GM12878 (cell line): ENCODE results near the gene MEOX1. TPM values are rescaled to one million over a fixed set of nuclear protein-coding genes. Genes with fewer than 3 reads are reported as not detected.

Experiments
- ATAC-seq: fragments of 200-7000 bp; cut with Tn5 transposase; 3 replicates; pipeline ENCODE4 v1.9.1; 2020; ENCODE audit warnings: mild to moderate bottlenecking, moderate library complexity
- BruUV-seq: library from RNA; stranded (reverse); fragments of 400-500 nt; replicated peaks from 2 replicates; lab custom pipeline; 2021; lab: Mats Ljungman, UMichigan
- CTCF ChIA-PET: fragments of 300-600 bp; sonication (Branson Sonifier 250); formaldehyde crosslinking; extraction: SDS; loops from one replicate; lab custom pipeline; 2021; ENCODE audit warnings: inconsistent platforms; lab: Yijun Ruan, JAX
- POLR2A ChIA-PET: fragments of 350-600 bp; formaldehyde crosslinking; extraction: SDS; loops from one replicate; lab custom pipeline; 2021; ENCODE audit warnings: inconsistent platforms; lab: Charles Lee
- RAD21 ChIA-PET: fragments of 300-600 bp; sonication (Branson Sonifier 250); formaldehyde crosslinking; loops from one replicate; lab custom pipeline; 2023; ENCODE audit warnings: antibody characterized with exemption; ENCODE audit not compliant: unreplicated experiment; lab: Charles Lee
- SMC1A ChIA-PET: fragments of 300-600 bp; sonication (Branson Sonifier 250); formaldehyde crosslinking; loops from one replicate; lab custom pipeline; 2023; ENCODE audit not compliant: unreplicated experiment, uncharacterized antibody; lab: Charles Lee
- DNase-seq: peaks from one replicate; pipeline ENCODE4 v3.0.0-alpha.2; 2011; ENCODE audit warnings: low read depth, low spot score
- FAIRE-seq: peaks from 3 replicates; lab custom pipeline; 2011; peaks lifted over from hg19 to GRCh38; lab: Jason Lieb, UNC
- H2AFZ ChIP-seq: 2 replicates; pipeline ENCODE4 v1.6.0; 2011; ENCODE audit warnings: low read depth, low read length, control low read depth; ENCODE audit not compliant: control insufficient read depth
- H3K27ac ChIP-seq: 2 replicates; pipeline ENCODE4 v1.5.1; 2011; ENCODE audit warnings: control low read depth; ENCODE audit not compliant: control insufficient read depth, insufficient read depth
- H3K27me3 ChIP-seq, 2 experiments: replicated peaks in 1 of 2; 2 replicates each; pipeline versions ENCODE4 v1.6.0 to v1.6.1; 2011; ENCODE audit warnings: low read length in 1 of 2; ENCODE audit not compliant: control insufficient read depth in 2 of 2, insufficient read depth in 2 of 2
- H3K36me3 ChIP-seq, 2 experiments: 2 replicates each; pipeline ENCODE4 v1.5.1; 2011; ENCODE audit warnings: low read length in 1 of 2; ENCODE audit not compliant: control insufficient read depth in 2 of 2, insufficient read depth in 2 of 2
- H3K4me1 ChIP-seq: 2 replicates; pipeline ENCODE4 v1.6.1; 2011; ENCODE audit warnings: mild to moderate bottlenecking, low read length, moderate library complexity, mixed read lengths; ENCODE audit not compliant: control insufficient read depth, insufficient read depth
- H3K4me2 ChIP-seq: 2 replicates; pipeline ENCODE4 v1.6.0; 2011; ENCODE audit warnings: control low read depth; ENCODE audit not compliant: control insufficient read depth, insufficient read depth
- H3K4me3 ChIP-seq: fragments of 200-600 bp; sonication (generic); 2 replicates; pipeline ENCODE4 v1.5.1; 2016
- H3K79me2 ChIP-seq: 2 replicates; pipeline ENCODE4 v1.6.0; 2011; ENCODE audit warnings: low read length; ENCODE audit not compliant: control insufficient read depth, insufficient read depth
- H3K9ac ChIP-seq: 2 replicates; pipeline ENCODE4 v1.8.0; 2011; ENCODE audit warnings: low read length, control low read depth, mixed read lengths; ENCODE audit not compliant: control insufficient read depth, insufficient read depth
- H3K9me3 ChIP-seq: replicated peaks from 3 replicates; pipeline ENCODE4 v1.5.1; 2011; ENCODE audit warnings: mild to moderate bottlenecking, low read length; ENCODE audit not compliant: control insufficient read depth, insufficient read depth
- H4K20me1 ChIP-seq: 2 replicates; pipeline ENCODE4 v1.6.0; 2011; ENCODE audit not compliant: control insufficient read depth, insufficient read depth
- BMI1 ChIP-seq: fragments of 450-650 bp; IDR thresholded peaks from 2 replicates; pipeline ENCODE4 v1.6.1; 2016; ENCODE audit warnings: mild to moderate bottlenecking, moderate library complexity, borderline replicate concordance
- GATAD2B ChIP-seq: fragments of 450-650 bp; conservative IDR thresholded peaks from 2 replicates; pipeline ENCODE4 v1.6.1; 2017; ENCODE audit warnings: low read depth, mild to moderate bottlenecking, moderate library complexity
- RBBP5 ChIP-seq: fragments of 200-600 bp; sonication (generic); conservative IDR thresholded peaks from 2 replicates; pipeline ENCODE4 v1.6.1; 2016
- ZZZ3 ChIP-seq: IDR thresholded peaks from 2 replicates; pipeline ENCODE4 v1.6.1; 2011; ENCODE audit warnings: low read depth; ENCODE audit not compliant: control insufficient read depth, insufficient read length
- whole genome bisulfite sequencing: methylation state at CpG from one replicate; pipeline ENCODE4 v1.1.6; 2016; ENCODE audit warnings: low lambda C conversion rate; ENCODE audit not compliant: insufficient replicate concordance, insufficient coverage; ENCODE audit errors: missing lambda C conversion rate; 5-methylcytosine and 5-hydroxymethylcytosine counted together
- in situ Hi-C: fragments of 300-500 bp; cut with MboI; formaldehyde crosslinking; loops from 9 replicates; pipeline ENCODE4 v1.14.3; 2018; ENCODE audit warnings: mixed read lengths
- intact Hi-C: fragments of 100-400 bp; cut with micrococcal nuclease; formaldehyde crosslinking; loops from one replicate; pipeline ENCODE4 v1.14.2; 2022; ENCODE audit not compliant: unreplicated experiment
- polyA plus RNA-seq, 11 experiments: library from polyadenylated mRNA; depleted of rRNA in 4 of 11; unstranded in 6 of 11; stranded (reverse) in 5 of 11; fragments of >200 nt; fragmentation: Nextera tagmentation in 4 of 11; fragmentation: Illumina TruSeq in 1 of 11; extraction: Ambion mirVana in 4 of 11; extraction: Trizol in 1 of 11; gene quantifications; 1 replicate in 1 of 11; 2 replicates in 10 of 11; pipeline versions ENCODE4 v1.2.1 to v1.2.3, GENCODE V29; 2011 to 2016; ENCODE audit warnings: inconsistent platforms in 2 of 11, missing spikeins in 2 of 11, low read depth in 1 of 11
- total RNA-seq, 4 experiments: library from RNA; depleted of rRNA in 3 of 4; stranded (reverse); fragments of >200 nt in 3 of 4; fragmentation: Illumina TruSeq in 1 of 4; extraction: Trizol in 1 of 4; gene quantifications; 2 replicates each; pipeline versions ENCODE4 v1.2.1 to v1.2.3, GENCODE V29; 2013 to 2021
- TF ChIP-seq, protein P1 (sequence below), 3 experiments: IDR thresholded peaks in 2 of 3; conservative IDR thresholded peaks in 1 of 3; 2 replicates each; pipeline ENCODE4 v1.5.1; 2011; ENCODE audit warnings: low read depth in 3 of 3, low read length in 3 of 3, mild to moderate bottlenecking in 3 of 3, control low read depth in 2 of 3, moderate library complexity in 2 of 3, inconsistent platforms in 1 of 3, mixed read lengths in 1 of 3; ENCODE audit not compliant: control insufficient read depth in 2 of 3, insufficient read depth in 1 of 3; ENCODE audit errors: extremely low read depth in 1 of 3

MEOX1 gene
- total and polyA plus RNA-seq, 10 of the 15 experiments (the other 5 are each of a cell fraction or from before 2014, with no cell fraction given) = 0.19 to 9.4 (median 0.46) TPM

- TF ChIP-seq BMI1 = peak; percentile 80
- no peak for TF ChIP-seq GATAD2B
These were observed 53.4 kb downstream of the MEOX1 start (continued) for GRCh38 chr17:43608313-43608712.

DNA sequence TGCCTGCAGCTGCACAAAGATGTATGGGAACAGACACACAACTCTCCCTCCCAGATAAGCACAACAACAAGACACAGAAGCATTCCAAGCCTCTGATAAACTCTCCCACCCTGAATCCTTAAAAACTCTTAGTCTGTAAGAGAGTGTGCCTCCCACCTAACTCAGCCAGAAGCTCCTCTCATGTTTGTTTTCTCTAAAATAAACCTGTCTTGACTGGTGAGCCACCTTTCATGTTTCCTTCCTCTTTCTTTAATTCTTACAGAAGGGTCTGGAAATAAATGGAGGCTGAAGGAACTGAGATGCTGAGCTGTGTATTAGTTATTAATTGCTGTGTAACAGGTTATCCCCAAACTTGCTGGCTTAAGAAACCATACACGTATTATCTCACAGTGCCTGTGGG is 57.2 kb downstream of the MEOX1 start:
- no peaks in the 10 kb centered on the region for H3K27me3 ChIP-seq
- H3K27ac ChIP-seq = no peak overlapping the region
- H3K4me2 ChIP-seq = no peak overlapping the region
- H3K79me2 ChIP-seq = no peaks in the 10 kb centered on the region
- H2AFZ ChIP-seq = no peak overlapping the region; the same call in 1 of the 2 replicates
- in situ Hi-C loops (no loop called here), intact Hi-C loops (no loop called here)
- no peak overlapping the region for H3K4me3 ChIP-seq
- no peaks in the 10 kb centered on the region for H4K20me1 ChIP-seq
- no peak for FAIRE-seq
- 31% methylated on average over 1 of the region's 1 CpG for WGBS
- no peaks in the 10 kb centered on the region; the same call in 2 of the 3 replicates for H3K9me3 ChIP-seq
- ChIA-PET POLR2A (no interaction called here), RAD21 (no interaction called here), SMC1A (interaction anchor here (0.9 kb wide), 1 partner anchor 88 kb away, joined by 3 read pairs; no protein-coding TSS in a partner anchor), CTCF (interaction anchor here (1.7 kb wide), 1 partner anchor 65 kb away, joined by 5 read pairs; no protein-coding TSS in a partner anchor)
- no TSS peak for BruUV-seq
- DNase-seq = no peak
- no peak for ATAC-seq
- no peaks in the 10 kb centered on the region for H3K36me3 ChIP-seq
- no peaks in the 10 kb centered on the region for H3K4me1 ChIP-seq
- no peak overlapping the region for H3K9ac ChIP-seq
- TF ChIP-seq ZZZ3 (no peak), RBBP5 (no peak)
- TF ChIP-seq, protein P1, sequence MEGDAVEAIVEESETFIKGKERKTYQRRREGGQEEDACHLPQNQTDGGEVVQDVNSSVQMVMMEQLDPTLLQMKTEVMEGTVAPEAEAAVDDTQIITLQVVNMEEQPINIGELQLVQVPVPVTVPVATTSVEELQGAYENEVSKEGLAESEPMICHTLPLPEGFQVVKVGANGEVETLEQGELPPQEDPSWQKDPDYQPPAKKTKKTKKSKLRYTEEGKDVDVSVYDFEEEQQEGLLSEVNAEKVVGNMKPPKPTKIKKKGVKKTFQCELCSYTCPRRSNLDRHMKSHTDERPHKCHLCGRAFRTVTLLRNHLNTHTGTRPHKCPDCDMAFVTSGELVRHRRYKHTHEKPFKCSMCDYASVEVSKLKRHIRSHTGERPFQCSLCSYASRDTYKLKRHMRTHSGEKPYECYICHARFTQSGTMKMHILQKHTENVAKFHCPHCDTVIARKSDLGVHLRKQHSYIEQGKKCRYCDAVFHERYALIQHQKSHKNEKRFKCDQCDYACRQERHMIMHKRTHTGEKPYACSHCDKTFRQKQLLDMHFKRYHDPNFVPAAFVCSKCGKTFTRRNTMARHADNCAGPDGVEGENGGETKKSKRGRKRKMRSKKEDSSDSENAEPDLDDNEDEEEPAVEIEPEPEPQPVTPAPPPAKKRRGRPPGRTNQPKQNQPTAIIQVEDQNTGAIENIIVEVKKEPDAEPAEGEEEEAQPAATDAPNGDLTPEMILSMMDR (IDR thresholded peaks at IDR 0.05 in 2 of 3, conservative IDR thresholded peaks at IDR 0.05 in 1 of 3; ENCODE audit: control insufficient read depth in 2 of 3, extremely low read depth in 1 of 3, insufficient read depth in 1 of 3, low read depth in 3 of 3, low read length in 3 of 3) = no peak
